ENCODE measurements around the gene MTFP1.
"Not testable (repeated sequence)": the region's sequence is repeated elsewhere in the genome, so short reads cannot be mapped to it uniquely, and the experiment has no call there.

Gene MTFP1

GRCh38 chr22:30402028-30402765, 23.4 kb upstream of the MTFP1 start:
- peak; percentile 44 for DNase-seq (ENCODE audit: low spot score)

DNA sequence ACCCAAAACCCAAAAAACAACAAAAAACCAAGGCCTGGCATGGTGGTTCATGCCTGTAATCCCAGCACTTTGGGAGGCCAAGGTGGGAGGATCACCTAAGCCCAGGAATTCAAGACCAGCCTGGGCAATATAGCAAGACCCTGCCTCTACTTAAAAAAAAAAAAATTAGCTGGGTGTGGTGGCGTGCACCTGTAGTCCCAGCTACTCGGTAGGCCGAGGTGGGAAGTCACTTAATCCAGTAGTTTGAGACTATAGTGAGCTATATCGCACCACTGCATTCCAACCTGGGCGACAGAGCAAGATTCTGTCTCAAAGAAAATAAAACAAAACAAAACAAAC, 22.8 kb upstream of the MTFP1 start:
- not testable (repeated sequence) for DNase-seq (ENCODE audit: low spot score)

DNA sequence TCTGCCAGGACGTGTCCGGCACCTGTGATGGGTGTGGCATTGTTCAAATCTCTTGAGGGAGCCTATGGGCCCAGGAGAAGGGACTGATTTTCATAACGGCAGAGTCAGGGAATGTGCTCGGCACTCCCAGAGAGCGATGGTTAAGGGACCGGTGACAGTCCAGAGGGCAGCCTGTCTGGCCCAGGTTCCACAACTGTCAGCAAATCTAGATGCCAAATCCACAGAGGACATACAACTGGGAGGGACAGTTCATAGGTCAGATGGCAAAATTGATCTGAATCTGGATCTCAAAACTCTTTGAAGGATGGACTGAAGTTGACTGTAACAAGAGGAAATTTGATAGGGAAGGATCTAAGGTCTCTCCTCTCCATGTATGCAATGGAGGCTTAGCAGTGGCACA, 21.3 kb upstream of the MTFP1 start:
- no peak for DNase-seq (ENCODE audit: low spot score)

GRCh38 chr22:30405731-30406130, 19.8 kb upstream of the MTFP1 start:
- no peak for DNase-seq (ENCODE audit: low spot score)

GRCh38 chr22:30406400-30406799, 19.2 kb upstream of the MTFP1 start:
- DNase-seq (ENCODE audit: low spot score), result no peak

DNA sequence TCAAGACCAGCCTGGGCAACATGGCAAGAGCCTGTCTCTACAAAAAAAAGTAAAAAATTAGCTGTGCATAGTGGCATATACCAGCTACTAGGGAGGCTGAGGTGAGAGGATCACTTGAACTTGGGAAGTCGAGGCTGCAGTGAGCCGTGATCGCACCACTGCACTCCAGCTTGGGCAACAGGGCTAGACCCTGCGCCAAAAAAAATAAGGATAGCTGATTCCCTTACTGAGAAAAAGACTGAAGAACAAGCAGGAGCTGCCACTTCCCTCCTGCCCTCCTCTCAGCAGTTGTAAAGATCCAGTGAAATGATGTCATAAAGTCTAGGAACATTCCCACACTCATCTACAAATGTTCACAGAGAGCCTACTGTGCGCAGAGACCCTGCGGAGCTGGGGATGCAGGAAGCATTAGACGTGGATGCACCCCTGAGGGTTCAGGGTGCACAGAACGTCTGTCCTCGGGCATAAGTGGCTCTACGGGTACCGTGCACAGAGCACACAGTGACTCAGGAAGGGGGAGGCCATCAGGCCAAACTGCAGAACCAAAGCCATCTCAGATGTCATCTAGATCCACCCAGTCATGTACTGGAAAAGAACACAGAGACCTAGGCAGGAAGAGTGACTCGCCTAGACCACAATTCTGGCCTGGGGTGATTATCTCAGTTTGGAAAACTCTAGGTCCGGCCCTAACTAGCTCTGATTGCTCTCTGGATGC, 17.0 kb upstream of the MTFP1 start:
- peak; percentile 27 for DNase-seq (ENCODE audit: low spot score)

DNA sequence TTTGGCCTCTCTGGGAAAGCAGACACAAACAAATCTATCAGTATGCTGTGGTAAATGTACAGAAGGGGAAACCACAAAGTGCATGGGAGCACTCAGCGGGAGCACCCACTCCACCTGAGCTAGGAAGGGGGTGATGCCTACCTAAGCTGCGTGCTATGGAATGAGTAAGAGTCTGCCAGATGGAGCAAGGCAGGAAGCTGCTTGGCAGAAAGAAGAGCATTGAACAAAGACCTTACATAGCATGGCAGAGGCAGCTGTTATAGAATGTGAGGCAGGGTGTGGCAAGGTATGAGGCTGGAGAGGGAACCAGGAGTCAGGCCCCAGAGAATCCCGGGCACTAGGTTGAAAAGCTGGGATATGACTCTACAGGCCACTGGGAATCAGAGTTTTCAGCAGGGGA, 13.8 kb upstream of the MTFP1 start:
- no peak for DNase-seq (ENCODE audit: low spot score)

- no peak for DNase-seq (ENCODE audit: low spot score)
These were observed 12.6 kb upstream of the MTFP1 start for GRCh38 chr22:30413001-30413400.

- no peak for DNase-seq (ENCODE audit: low spot score)
These were observed 11.6 kb upstream of the MTFP1 start for GRCh38 chr22:30413745-30414524.

- no peak for DNase-seq (ENCODE audit: low spot score)
These were observed 11.0 kb upstream of the MTFP1 start for GRCh38 chr22:30414525-30415047.

- no peak for DNase-seq (ENCODE audit: low spot score)
These were observed 9.2 kb upstream of the MTFP1 start for GRCh38 chr22:30416403-30416802.

- DNase-seq (ENCODE audit: low spot score), result no peak
These were observed 8.7 kb upstream of the MTFP1 start for GRCh38 chr22:30416837-30417236.

DNA sequence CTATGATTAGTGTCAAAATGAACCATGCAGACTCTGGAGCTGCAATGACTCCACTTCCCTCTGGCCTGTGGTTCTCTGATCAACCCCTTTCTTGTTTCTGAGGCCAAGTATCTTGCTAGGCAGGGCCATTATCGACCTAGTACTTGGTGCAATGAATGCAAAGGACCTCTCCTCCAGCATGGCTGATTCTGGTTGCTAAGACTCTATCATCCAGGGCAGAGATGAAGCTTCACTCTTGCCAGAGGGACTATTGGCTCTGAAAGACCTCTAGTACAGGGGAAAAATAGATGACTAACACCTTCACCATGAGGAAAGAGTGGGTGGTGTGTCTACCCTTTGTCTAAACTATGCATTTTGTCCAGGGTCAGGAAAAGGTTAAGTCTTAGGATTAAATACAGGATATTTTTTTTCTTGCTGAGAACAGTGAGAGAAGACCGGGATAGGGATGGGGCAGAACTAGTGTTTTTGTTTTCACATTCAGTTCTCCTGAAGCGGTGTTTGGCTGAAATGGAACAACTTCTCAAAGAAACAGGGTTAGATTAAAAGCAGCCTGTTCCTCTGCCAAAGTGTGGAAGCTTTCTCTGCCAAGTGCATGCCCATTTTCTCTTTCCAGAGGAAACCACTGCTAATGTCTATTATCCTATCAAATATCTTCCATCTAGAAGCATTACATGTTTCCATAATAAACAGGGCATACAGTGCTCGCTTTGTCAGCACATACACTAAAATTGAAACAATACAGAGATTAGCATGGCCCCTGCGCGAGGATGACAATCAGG, 5.0 kb upstream of the MTFP1 start:
- DNase-seq (ENCODE audit: low spot score), result peak; percentile 82

- no peak for DNase-seq (ENCODE audit: low spot score)
These were observed 3.7 kb upstream of the MTFP1 start for GRCh38 chr22:30421695-30422480.

DNA sequence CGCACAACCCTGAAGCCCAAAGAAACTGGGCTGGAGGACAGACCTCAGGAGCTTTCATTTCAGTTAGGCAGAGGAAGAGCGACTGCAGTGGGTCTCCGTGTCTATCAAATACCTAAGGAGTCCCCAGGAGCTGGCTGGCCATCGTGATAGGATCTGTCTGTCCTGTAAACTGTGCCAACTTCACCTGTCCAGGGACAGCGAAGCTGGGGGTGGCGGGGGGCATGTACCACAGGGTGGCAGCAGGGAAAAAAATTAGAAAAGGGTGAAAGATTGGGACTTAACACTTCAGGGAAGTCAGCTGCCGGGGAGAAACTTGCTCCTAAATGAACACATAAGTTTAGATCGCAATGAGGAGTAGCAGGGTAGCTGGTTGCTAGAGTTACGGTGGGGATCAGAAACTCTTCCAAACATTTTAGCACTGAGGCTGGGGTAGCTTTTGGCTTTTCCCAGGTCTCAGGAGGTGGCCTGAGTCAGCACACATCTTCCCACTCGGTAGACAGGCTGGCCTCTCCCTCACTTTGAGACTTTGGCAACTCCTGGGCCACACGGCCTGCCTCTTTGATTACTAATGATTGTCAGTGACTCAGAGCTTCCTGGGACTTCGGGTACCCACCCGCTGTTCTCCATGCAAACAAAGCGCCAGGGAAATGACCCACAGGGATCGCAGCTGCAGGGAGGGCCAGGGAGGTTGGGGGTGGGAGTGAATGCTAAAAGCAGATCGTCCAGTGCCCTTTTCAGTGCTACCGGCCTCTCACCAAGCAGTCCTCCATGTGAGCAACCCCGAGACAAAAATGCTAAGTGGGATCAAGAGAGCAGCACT, 2.9 kb upstream of the MTFP1 start:
- peak; percentile 84 for DNase-seq (ENCODE audit: low spot score)

DNA sequence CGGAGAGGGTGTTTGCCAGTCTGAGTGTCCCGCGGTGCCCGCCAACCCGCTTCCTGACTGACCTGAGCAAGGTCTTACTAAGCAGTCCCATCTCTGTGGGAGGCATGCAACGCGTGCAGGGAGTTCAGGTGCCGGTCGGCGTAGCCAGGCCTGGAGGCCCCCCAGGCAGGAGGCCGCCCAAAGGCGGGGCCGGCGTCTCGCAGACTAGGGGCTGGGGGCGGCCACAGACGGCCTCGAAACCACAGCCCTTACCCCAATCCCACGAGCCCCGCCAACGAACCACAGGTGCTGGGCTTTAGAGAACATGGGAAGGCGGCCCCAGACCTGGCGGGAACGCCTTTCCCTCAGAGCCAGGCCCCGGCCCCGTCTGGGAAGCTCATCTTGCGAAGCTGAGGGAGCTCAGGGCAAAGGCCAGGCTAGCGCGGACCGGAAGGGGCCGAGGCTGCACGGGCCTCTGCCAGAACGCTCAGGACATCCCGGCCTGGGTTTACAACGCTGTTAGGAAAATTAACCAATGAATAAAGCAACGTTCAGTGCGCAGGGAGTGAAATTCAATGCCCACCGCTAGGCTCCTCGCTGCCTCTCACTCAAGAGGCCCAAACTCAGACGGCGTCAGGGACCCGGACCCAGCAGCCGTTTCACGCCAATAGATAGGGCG, 2.1 kb upstream of the MTFP1 start:
- no peak for DNase-seq (ENCODE audit: low spot score)

DNA sequence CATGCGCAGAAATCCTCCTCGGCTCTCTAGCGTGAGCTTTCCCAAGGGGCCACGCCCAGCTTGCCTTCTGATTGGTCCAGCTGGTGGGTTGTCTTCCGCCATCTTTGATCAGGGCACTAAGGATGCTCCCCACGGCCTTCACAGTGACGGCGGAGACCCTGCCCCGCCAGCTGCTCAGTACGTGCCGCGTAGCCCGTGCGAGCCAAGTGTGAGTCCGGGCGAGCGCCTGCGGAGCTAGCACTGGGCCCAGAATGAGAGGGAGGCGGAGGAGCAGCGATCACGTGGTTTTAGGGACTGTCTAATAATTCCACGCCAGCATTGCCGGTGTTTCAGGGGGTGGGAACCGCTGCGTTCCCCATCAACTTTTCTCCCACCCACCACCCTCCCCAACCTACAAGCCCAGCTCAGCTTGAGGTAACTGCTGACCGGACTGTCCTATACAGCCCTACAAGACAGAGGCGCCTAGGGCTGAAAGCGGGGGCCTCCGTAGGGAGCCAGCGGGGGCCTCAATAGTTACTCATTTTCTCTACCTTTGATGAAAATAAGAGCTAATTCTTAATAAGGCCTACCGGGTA, 1.5 kb upstream of the MTFP1 start:
- peak; percentile 98 for DNase-seq (ENCODE audit: low spot score)

DNA sequence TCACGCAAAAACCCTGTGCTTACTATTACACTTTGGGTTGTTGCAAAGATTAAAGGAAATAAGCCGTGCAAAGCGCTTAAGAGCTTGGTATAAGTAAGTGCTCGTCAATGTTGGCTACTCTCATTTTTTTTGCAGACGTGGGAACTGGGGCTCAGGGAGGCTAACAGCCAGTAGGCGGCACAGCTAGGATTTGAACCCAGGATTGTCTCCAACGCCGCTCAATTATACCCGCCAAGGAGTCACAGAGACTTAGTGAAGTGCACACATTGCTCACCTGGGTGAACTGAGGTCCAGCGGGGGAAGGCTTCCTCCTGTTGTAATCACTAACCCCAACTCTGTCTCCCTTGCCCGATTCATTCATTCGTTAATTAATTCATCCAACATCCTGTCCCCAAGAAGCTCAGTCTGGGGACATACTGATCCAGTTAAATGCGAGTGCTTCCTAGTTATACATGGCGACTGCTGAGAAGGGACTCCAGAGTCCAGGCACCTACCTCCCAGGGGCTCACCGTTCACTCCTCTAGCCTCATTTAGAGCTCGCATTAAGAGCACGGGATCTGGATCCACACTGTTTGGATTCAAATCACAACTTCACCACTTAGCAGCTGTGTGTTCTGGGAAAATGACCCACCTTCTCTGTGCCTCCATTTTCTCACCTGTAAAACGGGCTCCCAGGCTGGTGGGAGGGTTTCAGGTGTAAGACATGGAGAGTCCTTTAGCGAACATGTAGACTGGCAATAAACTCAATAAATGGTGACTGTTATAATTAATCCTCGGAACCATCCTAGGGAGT, 838 bp upstream of the MTFP1 start:
- no peak for DNase-seq (ENCODE audit: low spot score)

DNA sequence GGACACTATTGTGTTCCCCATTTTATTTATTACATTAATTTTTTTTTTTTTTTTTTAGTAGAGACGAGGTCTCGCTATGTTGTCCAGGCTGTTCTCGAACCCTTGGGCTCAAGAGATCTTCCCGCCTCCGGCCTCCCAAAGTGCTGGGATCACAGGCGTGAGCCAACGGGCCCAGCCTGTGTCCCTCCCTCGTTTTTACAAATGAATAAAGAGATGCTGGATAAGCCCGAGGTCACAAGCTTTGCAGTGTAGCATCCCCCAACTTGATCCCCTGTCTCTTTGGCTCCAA, 297 bp upstream of the MTFP1 start:
- no peak for DNase-seq (ENCODE audit: low spot score)

Data from GM03348 (cell line).